GM11168 (cell line): Measurements from ENCODE around the gene C2orf92.
"Not testable (repeated sequence)": the region's sequence is repeated elsewhere in the genome, so short reads cannot be mapped to it uniquely, and the experiment has no call there.

Experiments used
- in situ Hi-C: fragments of 300-500 bp; cut with MboI; formaldehyde crosslinking; loops from one replicate; pipeline ENCODE4 v1.12.0; 2022; ENCODE audit warnings: low sequenced_read_pairs; ENCODE audit not compliant: unreplicated experiment

The C2orf92 gene

GRCh38 chr2:97659256-97660043 lies 10.1 kb upstream of the C2orf92 start:
- in situ Hi-C loops: no loop called here

DNA sequence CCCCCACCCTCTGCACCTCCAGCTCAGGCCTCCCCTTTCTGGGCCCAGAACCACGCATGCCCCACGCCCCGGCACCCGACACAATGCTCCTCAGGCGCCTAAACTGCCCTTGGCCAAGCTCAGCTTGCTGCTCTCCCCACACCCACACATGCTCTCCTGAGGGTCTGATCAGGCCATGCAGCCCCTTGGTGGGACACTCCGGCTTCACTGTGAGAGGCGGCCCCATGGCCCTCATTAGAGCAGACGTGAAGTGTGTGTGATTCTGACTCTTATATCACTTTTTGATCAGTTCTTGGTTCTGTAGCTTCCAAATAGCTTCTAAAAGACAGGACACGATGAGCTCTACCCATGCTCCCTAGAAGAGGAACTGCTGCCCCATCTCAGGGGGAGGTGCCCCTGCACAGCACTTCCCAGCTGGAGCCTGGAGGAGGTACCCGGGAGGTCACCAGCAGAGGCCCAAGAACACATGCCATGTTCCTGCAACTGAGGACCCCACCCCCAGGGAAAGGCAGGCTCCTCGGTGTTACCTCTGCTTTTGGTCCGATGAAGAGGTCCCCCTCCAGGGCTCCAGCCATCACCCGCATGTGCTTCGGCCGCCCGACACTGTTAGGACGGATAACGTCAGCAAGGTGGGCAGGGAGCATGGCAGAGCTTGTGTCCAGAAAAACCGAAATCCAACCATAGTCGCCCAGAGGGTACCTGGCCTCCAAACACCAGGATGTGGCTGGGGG lies 9.3 kb upstream of the C2orf92 start:
- in situ Hi-C loops: no loop called here

DNA sequence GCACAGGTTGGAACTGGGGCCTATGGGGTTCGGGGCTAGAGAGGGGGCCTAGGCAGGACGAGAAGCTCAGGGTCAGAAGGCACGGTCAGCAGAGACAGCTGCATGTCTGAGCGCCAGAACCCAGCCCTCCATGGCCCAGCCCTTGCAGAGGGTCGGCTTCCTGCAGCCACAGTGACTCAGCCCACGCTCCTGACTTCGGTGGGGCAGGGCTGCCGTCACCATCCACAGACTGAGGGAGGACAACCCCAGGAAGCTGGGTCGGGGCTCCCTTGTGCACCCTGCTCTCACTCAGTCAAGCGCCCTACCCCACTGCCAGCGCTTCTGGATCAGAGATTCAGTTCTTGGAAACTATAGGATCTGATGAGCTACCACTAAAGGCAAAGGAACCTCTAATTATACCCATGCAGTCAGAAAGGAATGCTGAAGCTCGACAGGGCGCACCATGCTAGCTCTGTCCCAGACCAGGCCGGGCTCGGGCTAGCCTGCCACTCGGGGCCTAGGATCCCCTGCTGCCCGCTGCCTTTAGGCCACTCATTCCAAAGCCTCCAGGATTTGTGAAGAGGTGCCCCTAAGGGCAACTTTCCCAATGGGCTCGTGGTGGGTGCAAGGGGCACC lies 8.6 kb upstream of the C2orf92 start:
- in situ Hi-C loops: no loop called here

DNA sequence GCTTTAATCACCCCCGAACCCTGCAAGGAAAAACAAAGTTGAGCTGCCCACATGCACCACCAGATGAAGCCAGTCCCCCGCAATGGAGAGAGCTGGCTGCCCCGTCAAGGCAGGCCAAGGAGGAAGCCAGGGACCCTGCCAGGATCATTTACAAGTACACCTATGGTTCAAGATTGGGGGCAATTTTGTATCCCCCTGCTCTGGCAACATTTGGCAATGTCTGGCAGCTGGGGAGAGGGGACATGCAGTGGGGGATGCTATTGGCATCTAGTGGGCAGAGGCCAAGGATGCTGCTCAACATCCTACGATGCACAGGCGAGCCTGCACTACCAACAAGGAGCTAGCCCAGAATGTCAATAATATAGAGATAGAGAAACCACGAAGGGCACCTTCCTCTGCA lies 7.6 kb upstream of the C2orf92 start:
- in situ Hi-C loops: no loop called here

DNA sequence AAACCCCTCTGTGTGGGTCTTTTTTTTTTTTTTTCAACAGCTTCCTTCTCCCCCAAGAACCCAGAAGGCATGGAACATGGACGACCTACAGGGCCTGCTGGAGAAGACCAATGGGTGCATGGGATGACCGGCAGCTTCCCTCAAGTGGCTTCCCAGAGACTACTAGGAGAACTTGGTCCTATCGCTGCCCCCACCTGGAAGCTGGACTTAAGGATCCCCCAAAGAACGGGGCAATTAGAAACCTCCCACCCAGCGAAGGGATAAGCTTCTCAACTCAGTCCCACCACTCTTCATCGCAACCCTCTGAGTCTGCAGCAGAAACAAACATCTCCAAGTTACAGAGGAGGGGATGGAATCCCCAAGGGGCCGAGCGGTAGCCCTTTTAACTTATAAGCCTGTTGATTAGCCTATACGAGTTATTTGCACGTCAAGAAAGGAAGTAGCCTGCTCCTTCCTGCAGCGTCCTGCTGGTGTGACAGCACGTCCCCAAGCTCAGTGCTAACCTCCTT lies 7.1 kb upstream of the C2orf92 start:
- in situ Hi-C loops: no loop called here

DNA sequence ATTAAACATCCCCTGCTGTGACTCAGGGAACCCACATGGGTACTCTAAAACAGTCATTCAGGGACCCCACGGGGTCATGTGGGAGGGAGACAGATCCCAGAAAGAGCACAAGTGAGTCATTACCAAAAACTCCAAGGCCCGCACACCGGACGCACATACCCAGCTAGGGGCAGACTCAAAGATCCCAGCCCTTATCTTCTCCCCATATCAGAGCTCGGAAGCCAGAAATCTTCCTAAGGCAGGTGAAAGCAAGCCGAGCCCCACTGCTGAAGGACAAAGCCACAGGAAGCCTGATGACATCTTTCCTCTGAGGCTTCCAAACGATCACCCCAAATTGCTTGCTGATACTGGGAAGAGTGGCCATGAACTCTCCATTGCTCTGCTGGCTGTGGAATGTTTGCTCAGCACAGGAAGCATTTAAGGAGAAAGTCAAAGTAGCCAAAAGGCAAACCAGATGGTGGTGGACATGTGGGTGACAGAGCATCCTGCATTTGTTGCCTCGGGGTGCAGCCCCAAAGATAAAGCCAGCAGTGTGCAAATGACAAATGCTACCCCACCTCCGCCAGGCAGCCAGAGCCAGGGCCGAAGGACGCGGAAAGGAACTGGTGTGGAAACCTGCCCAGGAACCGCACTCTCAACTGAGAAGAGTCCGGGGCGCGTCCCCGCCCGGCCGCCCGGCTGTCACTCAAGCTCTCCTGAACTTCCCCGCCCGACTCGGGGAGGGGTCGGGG lies 6.5 kb upstream of the C2orf92 start:
- in situ Hi-C loops: no loop called here

DNA sequence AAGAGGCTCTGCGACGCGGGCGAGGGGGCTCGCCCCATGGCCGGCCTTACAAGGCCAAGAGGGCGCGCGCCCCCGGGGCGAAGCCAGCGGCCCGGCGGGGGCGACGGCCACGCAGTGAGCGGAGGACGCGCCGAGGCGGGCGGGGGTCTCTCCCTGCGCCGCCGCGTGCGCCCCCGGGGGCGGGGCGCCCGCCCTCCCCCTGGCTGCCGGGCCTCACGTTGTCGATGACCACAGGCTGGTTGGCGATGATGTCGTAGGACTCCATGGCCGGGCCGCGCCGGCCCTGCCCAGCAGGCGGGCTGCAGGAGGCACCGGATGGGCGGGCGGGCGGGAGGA lies 5.9 kb upstream of the C2orf92 start:
- in situ Hi-C loops: no loop called here

DNA sequence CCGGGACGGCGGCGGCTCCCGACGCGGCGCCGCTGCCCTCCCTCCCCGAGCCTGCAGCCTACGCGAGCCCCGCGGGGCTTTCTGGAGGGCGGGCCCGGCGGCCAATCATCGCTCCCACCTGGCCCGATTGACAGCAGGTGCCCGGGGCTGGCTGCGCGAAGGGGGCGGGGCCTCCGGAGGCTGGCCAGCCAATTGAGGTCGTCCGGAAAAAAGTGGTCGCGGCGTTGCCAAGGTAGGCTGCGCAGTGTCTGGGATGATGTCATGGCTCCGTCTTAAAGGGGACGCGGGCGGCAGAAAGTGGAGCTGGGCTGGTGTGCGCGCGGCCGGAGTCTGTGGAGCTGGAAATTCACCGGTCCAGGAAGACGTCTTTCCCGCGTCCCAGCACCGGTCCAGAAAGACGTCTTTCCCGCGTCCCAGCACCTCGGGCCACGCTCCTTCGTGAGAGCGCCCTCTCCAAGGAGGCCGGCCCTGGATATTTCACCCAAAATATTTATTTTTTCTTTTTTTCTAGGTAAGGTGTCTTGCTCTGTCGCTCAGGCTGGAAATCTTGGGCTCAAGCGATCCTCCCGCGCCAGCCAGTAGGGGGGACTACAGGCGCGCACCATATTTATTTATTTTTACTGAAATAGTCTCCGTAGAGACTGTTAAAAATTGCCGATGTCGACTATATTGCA lies 5.4 kb upstream of the C2orf92 start, which contains the start of gene ACTR1B:
TSS of gene ACTR1B (minus strand) at position 83 of the 674 bp plus-strand sequence. CDS start 154 bp downstream, outside the sequence.
- in situ Hi-C loops: no loop called here

- in situ Hi-C loops: no loop called here
These were observed 4.9 kb upstream of the C2orf92 start for GRCh38 chr2:97664636-97664970.

- in situ Hi-C loops: no loop called here
These were observed 958 bp downstream of the C2orf92 start for GRCh38 chr2:97670471-97670870.

- in situ Hi-C loops: no loop called here
These were observed 2.0 kb downstream of the C2orf92 start for GRCh38 chr2:97671526-97671925.

DNA sequence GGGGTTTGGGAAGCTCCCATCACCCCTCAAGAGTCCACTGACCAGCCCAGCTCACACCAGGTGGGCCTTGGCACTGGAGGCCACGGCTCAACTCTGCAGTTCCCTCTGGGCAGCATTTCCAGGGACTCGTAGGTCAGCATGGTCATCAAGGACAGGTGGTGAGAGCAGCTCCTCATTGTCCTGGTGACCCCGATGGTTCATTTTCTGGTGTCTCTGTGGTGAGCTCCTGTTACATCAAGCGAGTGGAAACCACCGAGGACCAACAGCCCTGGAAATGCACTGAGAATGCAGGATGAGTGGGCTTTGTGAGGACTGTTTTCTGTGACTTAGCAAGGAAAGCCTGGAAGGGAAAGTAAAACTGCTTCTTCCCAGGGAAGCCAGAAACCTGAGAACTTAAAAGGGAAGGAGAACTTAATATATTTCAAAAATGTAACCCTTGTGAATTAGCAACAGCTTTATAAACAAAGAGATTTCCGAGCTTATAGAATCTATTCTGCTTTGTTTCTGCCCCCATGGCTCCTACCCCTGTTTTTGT lies 3.2 kb downstream of the C2orf92 start:
- in situ Hi-C loops: not testable (repeated sequence)

GRCh38 chr2:97673182-97673914 lies 3.8 kb downstream of the C2orf92 start:
- in situ Hi-C loops: no loop called here

- in situ Hi-C loops: no loop called here
These were observed 4.4 kb downstream of the C2orf92 start for GRCh38 chr2:97673915-97674283.

- in situ Hi-C loops: loop anchor here (25.0 kb wide), 1 partner anchor 88 kb away; the partner anchor contains the start of gene ANKRD36B
These were observed 6.1 kb downstream of the C2orf92 start for GRCh38 chr2:97675430-97676113.

- in situ Hi-C loops: loop anchor here (25.0 kb wide), 1 partner anchor 89 kb away; the partner anchor contains the start of gene ANKRD36B
These were observed 7.1 kb downstream of the C2orf92 start for GRCh38 chr2:97676620-97677019.

DNA sequence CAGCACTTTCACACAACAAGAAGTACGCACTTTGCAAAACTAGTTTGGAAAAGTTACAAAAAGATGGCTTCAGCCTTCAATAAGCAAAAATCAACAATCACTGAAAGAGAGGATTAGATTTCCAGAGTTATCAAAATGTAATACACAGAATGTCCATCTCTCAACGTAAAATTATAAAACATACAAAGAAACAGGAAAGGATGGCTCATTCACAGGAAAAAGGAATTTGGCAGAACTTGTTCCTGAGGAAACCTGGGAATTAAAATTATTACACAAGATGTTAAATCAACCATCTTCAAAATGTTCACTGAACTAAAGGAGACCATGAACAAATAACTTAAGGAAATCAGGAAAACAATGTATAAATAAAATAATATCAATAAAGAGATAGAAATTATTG lies 8.0 kb downstream of the C2orf92 start:
- in situ Hi-C loops: loop anchor here (25.0 kb wide), 1 partner anchor 90 kb away; the partner anchor contains the start of gene ANKRD36B

GRCh38 chr2:97678298-97678697 lies 8.8 kb downstream of the C2orf92 start:
- in situ Hi-C loops: loop anchor here (25.0 kb wide), 1 partner anchor 91 kb away; the partner anchor contains the start of gene ANKRD36B
